H1 (cell line): ENCODE data around the gene ZNF333. TPM values are rescaled to one million over a fixed set of nuclear protein-coding genes. Genes with fewer than 3 reads are reported as not detected.

ENCODE experiments used
- CTCF ChIA-PET: fragments of 300-600 bp; sonication (Branson Sonifier 250); formaldehyde crosslinking; loops from one replicate; lab custom pipeline; 2021; ENCODE audit not compliant: partially characterized antibody; lab: Charles Lee
- POLR2A ChIA-PET: fragments of 300-600 bp; sonication (Branson Sonifier 250); formaldehyde crosslinking; loops from one replicate; lab custom pipeline; 2021; ENCODE audit warnings: inconsistent platforms; ENCODE audit not compliant: partially characterized antibody; lab: Charles Lee
- DNase-seq, 2 experiments: peaks; one replicate each; pipeline versions ENCODE4 v3.0.0 to v3.0.0-alpha.2; 2010 to 2022; ENCODE audit warnings: low spot score in 2 of 2, low read depth in 1 of 2, mixed read lengths in 1 of 2
- FAIRE-seq: peaks from 2 replicates; lab custom pipeline; 2011; peaks lifted over from hg19 to GRCh38; lab: Jason Lieb, UNC
- H2AFZ ChIP-seq: 2 replicates; pipeline ENCODE4 v1.8.1; 2012; ENCODE audit warnings: low read length, inconsistent platforms
- H2AK5ac ChIP-seq: 2 replicates; pipeline ENCODE4 v1.6.1; 2013; ENCODE audit warnings: low read depth, low read length
- H2BK120ac ChIP-seq: replicated peaks from 2 replicates; pipeline ENCODE3; 2013; ENCODE audit warnings: low read depth, low read length, inconsistent platforms
- H2BK12ac ChIP-seq: 2 replicates; pipeline ENCODE4 v1.6.1; 2013; ENCODE audit warnings: low read depth, low read length
- H2BK15ac ChIP-seq: 2 replicates; pipeline ENCODE4 v1.6.1; 2013; ENCODE audit warnings: low read length
- H2BK20ac ChIP-seq: 2 replicates; pipeline ENCODE4 v1.6.1; 2013; ENCODE audit warnings: low read length
- H2BK5ac ChIP-seq: 2 replicates; pipeline ENCODE4 v1.6.1; 2013; ENCODE audit warnings: low read depth, low read length
- H3K14ac ChIP-seq: 2 replicates; pipeline ENCODE4 v1.6.1; 2013; ENCODE audit warnings: inconsistent platforms; ENCODE audit not compliant: insufficient read length
- H3K18ac ChIP-seq: 2 replicates; pipeline ENCODE4 v1.6.1; 2013; ENCODE audit warnings: low read length; ENCODE audit errors: extremely low read depth
- H3K23ac ChIP-seq: 2 replicates; pipeline ENCODE4 v1.6.1; 2013; ENCODE audit warnings: inconsistent platforms; ENCODE audit not compliant: insufficient read length
- H3K23me2 ChIP-seq: 2 replicates; pipeline ENCODE4 v1.6.1; 2013; ENCODE audit warnings: low read depth, low read length
- H3K27ac ChIP-seq: 2 replicates; pipeline ENCODE4 v1.6.1; 2011; ENCODE audit warnings: low read depth, low read length, inconsistent platforms
- H3K27me3 ChIP-seq, 4 experiments: replicated peaks in 1 of 4; 1 replicate in 1 of 4; 2 replicates in 3 of 4; pipeline versions ENCODE4 v1.6.1 to v1.8.1; 2011 to 2013; ENCODE audit warnings: low read length in 3 of 4, mild to moderate bottlenecking in 3 of 4, inconsistent platforms in 2 of 4, mixed read lengths in 2 of 4, moderate library complexity in 1 of 4; ENCODE audit not compliant: control insufficient read depth in 3 of 4, insufficient read depth in 3 of 4; ENCODE audit errors: extremely low read depth in 1 of 4
- H3K36me3 ChIP-seq, 4 experiments: 2 replicates each; pipeline versions ENCODE4 v1.6.1 to v1.8.1; 2011 to 2013; ENCODE audit warnings: mild to moderate bottlenecking in 4 of 4, low read length in 3 of 4, moderate library complexity in 2 of 4, control low read depth in 1 of 4, inconsistent platforms in 1 of 4; ENCODE audit not compliant: insufficient read depth in 4 of 4, control insufficient read depth in 2 of 4
- H3K4ac ChIP-seq: replicated peaks from 2 replicates; pipeline ENCODE3; 2013; ENCODE audit warnings: low read length, low read depth, mixed read lengths, inconsistent platforms; ENCODE audit not compliant: insufficient read length
- H3K4me1 ChIP-seq, 4 experiments: replicated peaks in 1 of 4; 1 replicate in 1 of 4; 2 replicates in 3 of 4; pipeline versions ENCODE4 v1.6.1 to v1.8.1; 2011 to 2013; ENCODE audit warnings: low read length in 3 of 4, inconsistent platforms in 2 of 4, mixed read lengths in 1 of 4; ENCODE audit not compliant: insufficient read depth in 4 of 4, control insufficient read depth in 3 of 4
- H3K4me2 ChIP-seq, 2 experiments: 2 replicates each; pipeline versions ENCODE4 v1.6.1 to v1.8.1; 2011 to 2013; ENCODE audit warnings: low read depth in 2 of 2, low read length in 2 of 2, control low read depth in 1 of 2, inconsistent platforms in 1 of 2, mild to moderate bottlenecking in 1 of 2; ENCODE audit not compliant: insufficient read depth in 1 of 2
- H3K4me3 ChIP-seq, 4 experiments: fragments of 200-600, 300-600 bp in 1 of 4; sonication (generic), shearing (Covaris generic), sonication (Bioruptor Twin) in 1 of 4; 2 replicates each; pipeline versions ENCODE4 v1.5.1 to v1.8.1; 2011 to 2016; ENCODE audit warnings: low read length in 4 of 4, low read depth in 3 of 4, control low read depth in 2 of 4, inconsistent platforms in 2 of 4, mild to moderate bottlenecking in 2 of 4, mixed read lengths in 1 of 4, moderate library complexity in 1 of 4; ENCODE audit not compliant: insufficient read depth in 2 of 4; ENCODE audit errors: extremely low read depth in 1 of 4
- H3K56ac ChIP-seq: replicated peaks from 2 replicates; pipeline ENCODE3; 2013; ENCODE audit warnings: low read depth, mild to moderate bottlenecking, mixed read lengths, low read length, inconsistent platforms; ENCODE audit not compliant: insufficient read length
- H3K79me1 ChIP-seq: 2 replicates; pipeline ENCODE4 v1.6.1; 2013; ENCODE audit warnings: low read depth, low read length, control low read depth
- H3K79me2 ChIP-seq, 2 experiments: 2 replicates each; pipeline versions ENCODE4 v1.6.1 to v1.8.1; 2012 to 2013; ENCODE audit warnings: low read length in 2 of 2, mild to moderate bottlenecking in 2 of 2, inconsistent platforms in 1 of 2; ENCODE audit not compliant: insufficient read depth in 2 of 2, control insufficient read depth in 1 of 2
- H3K9ac ChIP-seq, 4 experiments: replicated peaks in 1 of 4; 1 replicate in 1 of 4; 2 replicates in 3 of 4; pipeline versions ENCODE4 v1.6.1 to v1.8.1; 2011 to 2013; ENCODE audit warnings: low read depth in 3 of 4, low read length in 3 of 4, control low read depth in 2 of 4, mild to moderate bottlenecking in 2 of 4, moderate library complexity in 2 of 4, inconsistent platforms in 1 of 4; ENCODE audit errors: extremely low read depth in 1 of 4
- H3K9me3 ChIP-seq, 2 experiments: 2 replicates each; pipeline versions ENCODE4 v1.6.1 to v1.8.1; 2012 to 2013; ENCODE audit warnings: mild to moderate bottlenecking in 2 of 2, moderate library complexity in 2 of 2, control low read depth in 1 of 2, inconsistent platforms in 1 of 2, low read depth in 1 of 2, low read length in 1 of 2, mixed read lengths in 1 of 2; ENCODE audit not compliant: insufficient read depth in 2 of 2
- H4K20me1 ChIP-seq, 2 experiments: replicated peaks in 1 of 2; 2 replicates each; pipeline versions ENCODE3 to v1.8.1; 2011 to 2013; ENCODE audit warnings: inconsistent platforms in 2 of 2, low read length in 2 of 2, mild to moderate bottlenecking in 1 of 2; ENCODE audit not compliant: insufficient read depth in 2 of 2, control insufficient read depth in 1 of 2
- H4K5ac ChIP-seq: 2 replicates; pipeline ENCODE4 v1.6.1; 2013; ENCODE audit warnings: low read length, low read depth, mixed read lengths, inconsistent platforms; ENCODE audit not compliant: insufficient read length
- H4K8ac ChIP-seq: 2 replicates; pipeline ENCODE4 v1.8.0; 2013; ENCODE audit warnings: mild to moderate bottlenecking, moderate library complexity, low read length, inconsistent platforms; ENCODE audit not compliant: insufficient read depth; ENCODE audit errors: extremely low read depth
- H4K91ac ChIP-seq: replicated peaks from 2 replicates; pipeline ENCODE3; 2013; ENCODE audit warnings: low read length, mixed read lengths, inconsistent platforms; ENCODE audit not compliant: insufficient read length
- ASH2L ChIP-seq: fragments of 200-600, 300-600 bp; sonication (generic); IDR thresholded peaks from one replicate; pipeline ENCODE4 v1.7.1; 2017; ENCODE audit warnings: low read length
- BCL11A ChIP-seq, 2 experiments: IDR thresholded peaks; one replicate each; pipeline ENCODE4 v1.6.1; 2011; ENCODE audit warnings: low read depth in 2 of 2, low read length in 2 of 2, mild to moderate bottlenecking in 2 of 2
- CBX5 ChIP-seq: fragments of 300-800, 300-1000 bp; sonication (generic); IDR thresholded peaks from 2 replicates; pipeline ENCODE4 v1.7.1; 2016; ENCODE audit warnings: antibody characterized with exemption, low read length, low read depth
- CBX8 ChIP-seq: fragments of 300-800, 300-1000 bp; sonication (generic); IDR thresholded peaks from 2 replicates; pipeline ENCODE4 v1.7.1; 2016; ENCODE audit warnings: low read depth, low read length, borderline replicate concordance
- CREB1 ChIP-seq: IDR thresholded peaks from 2 replicates; pipeline ENCODE4 v1.6.1; 2012; ENCODE audit warnings: inconsistent platforms
- FOSL1 ChIP-seq: IDR thresholded peaks from 2 replicates; pipeline ENCODE4 v1.6.1; 2011; ENCODE audit warnings: mild to moderate bottlenecking, low read depth, low read length, moderate library complexity; ENCODE audit not compliant: insufficient read depth
- GTF2F1 ChIP-seq: IDR thresholded peaks from 2 replicates; pipeline ENCODE4 v1.6.1; 2012; ENCODE audit warnings: low read depth, low read length, improper control_type of control experiment, borderline replicate concordance
- JUND ChIP-seq: IDR thresholded peaks from 2 replicates; pipeline ENCODE4 v1.6.1; 2011; ENCODE audit warnings: mild to moderate bottlenecking, improper control_type of control experiment, low read length
- KDM1A ChIP-seq: fragments of 200-600, 300-600 bp; sonication (generic); IDR thresholded peaks from 2 replicates; pipeline ENCODE4 v1.7.1; 2016; ENCODE audit warnings: mild to moderate bottlenecking, low read length, borderline replicate concordance
- KDM5A ChIP-seq: fragments of 200-600 bp; IDR thresholded peaks from 2 replicates; pipeline ENCODE4 v1.7.1; 2012; ENCODE audit warnings: mild to moderate bottlenecking, low read length, inconsistent platforms, mixed read lengths
- NANOG ChIP-seq: IDR thresholded peaks from 2 replicates; pipeline ENCODE4 v1.6.1; 2011; ENCODE audit warnings: low read length, low read depth, mild to moderate bottlenecking, inconsistent platforms; ENCODE audit not compliant: insufficient read depth, poor library complexity, severe bottlenecking
- RFX5 ChIP-seq: IDR thresholded peaks from 2 replicates; pipeline ENCODE4 v1.6.1; 2011; ENCODE audit warnings: low read depth, low read length, improper control_type of control experiment, borderline replicate concordance
- SAP30 ChIP-seq: fragments of 300-600 bp; sonication (generic); IDR thresholded peaks from 2 replicates; pipeline ENCODE4 v1.7.1; 2012; ENCODE audit warnings: low read length, moderate library complexity, mild to moderate bottlenecking, inconsistent platforms; ENCODE audit not compliant: insufficient read depth, insufficient replicate concordance
- SP4 ChIP-seq: IDR thresholded peaks from 2 replicates; pipeline ENCODE4 v1.6.1; 2012; ENCODE audit warnings: low read length, inconsistent platforms
- WGBS, 2 experiments: shearing (Covaris generic) in 1 of 2; methylation state at CpG; one replicate each; pipeline versions ENCODE4 v1.1.6 to v1.1.7; 2013 to 2015; ENCODE audit warnings: low lambda C conversion rate in 2 of 2, mixed read lengths in 2 of 2, inconsistent platforms in 1 of 2, low coverage in 1 of 2, missing lambda C conversion rate in 1 of 2; ENCODE audit not compliant: insufficient replicate concordance in 2 of 2, insufficient coverage in 1 of 2, insufficient read length in 1 of 2; ENCODE audit errors: extremely low coverage in 1 of 2, missing lambda C conversion rate in 1 of 2; 5-methylcytosine and 5-hydroxymethylcytosine counted together
- polyA plus RNA-seq, 7 experiments: library from polyadenylated mRNA; depleted of rRNA in 3 of 7; stranded (reverse) in 5 of 7; unstranded in 2 of 7; fragments of >200 nt in 5 of 7; fragments of 200-250 nt in 2 of 7; gene quantifications; 1 replicate in 5 of 7; 2 replicates in 1 of 7; 4 replicates in 1 of 7; pipeline versions ENCODE4 v1.2.1 to v1.2.3, GENCODE V29; 2011 to 2013; ENCODE audit warnings: missing spikeins in 2 of 7, mixed read lengths in 2 of 7
- total RNA-seq: library from RNA; stranded (reverse); fragmentation: NEBNext Ultra II Directional; extraction: Animal tissue kit (Norgen Biotek cat#: 25700); gene quantifications from 2 replicates; pipeline ENCODE4 v1.2.1, GENCODE V29; 2021
- TF ChIP-seq, protein P1 (sequence below): IDR thresholded peaks from 2 replicates; pipeline ENCODE4 v1.6.1; 2012; ENCODE audit warnings: inconsistent platforms

The ZNF333 gene
- total and polyA plus RNA-seq, 2 of the 8 experiments (the other 6 are each of a cell fraction or from before 2014, with no cell fraction given) = 7.3 to 8.4 TPM

GRCh38 chr19:14648506-14648905 lies 41.3 kb upstream of the ZNF333 start:
- no peak overlapping the region for H3K14ac ChIP-seq
- no peak overlapping the region for H2AFZ ChIP-seq
- no peak overlapping the region for H3K18ac ChIP-seq
- no peak overlapping the region for H2BK120ac ChIP-seq
- no peak for DNase-seq
- no peak overlapping the region for H2BK15ac ChIP-seq
- no peaks in the 10 kb centered on the region for H3K79me2 ChIP-seq
- no peak overlapping the region for H3K23ac ChIP-seq
- 82% methylated on average over 2 of the region's 2 CpGs; no CpG with 5 or more reads in 1 of the 2 experiments for WGBS, 2 experiments
- H3K27ac ChIP-seq = no peak overlapping the region
- H3K9me3 ChIP-seq = peaks cover 41 to 56% of the 10 kb centered on the region in 2 experiments
- H3K9ac ChIP-seq = no peak overlapping the region
- no peak overlapping the region for H4K8ac ChIP-seq
- no peak overlapping the region for H4K91ac ChIP-seq
- no peak overlapping the region for H2BK5ac ChIP-seq
- H2BK20ac ChIP-seq = no peak overlapping the region
- ChIA-PET CTCF (no interaction called here), POLR2A (no interaction called here)
- H3K4ac ChIP-seq = no peak overlapping the region
- no peak overlapping the region for H4K5ac ChIP-seq
- H3K79me1 ChIP-seq = no peaks in the 10 kb centered on the region
- no peak overlapping the region for H3K4me3 ChIP-seq
- peaks cover 3% of the 10 kb centered on the region; the same call in 1 of the 2 replicates for H3K23me2 ChIP-seq
- no peaks in the 10 kb centered on the region for H3K4me1 ChIP-seq
- no peak for FAIRE-seq
- no peak overlapping the region for H2BK12ac ChIP-seq
- no peak overlapping the region for H3K56ac ChIP-seq
- H2AK5ac ChIP-seq = no peak overlapping the region
- H4K20me1 ChIP-seq = no peaks in the 10 kb centered on the region
- no peaks in the 10 kb centered on the region for H3K27me3 ChIP-seq
- no peaks in the 10 kb centered on the region for H3K36me3 ChIP-seq
- H3K4me2 ChIP-seq = no peak overlapping the region
- no peak for TF ChIP-seq ASH2L
- TF ChIP-seq CBX8 = no peak
- TF ChIP-seq CBX5 = no peak
- no peak for TF ChIP-seq RFX5
- no peak for TF ChIP-seq CREB1
- TF ChIP-seq, protein P1, sequence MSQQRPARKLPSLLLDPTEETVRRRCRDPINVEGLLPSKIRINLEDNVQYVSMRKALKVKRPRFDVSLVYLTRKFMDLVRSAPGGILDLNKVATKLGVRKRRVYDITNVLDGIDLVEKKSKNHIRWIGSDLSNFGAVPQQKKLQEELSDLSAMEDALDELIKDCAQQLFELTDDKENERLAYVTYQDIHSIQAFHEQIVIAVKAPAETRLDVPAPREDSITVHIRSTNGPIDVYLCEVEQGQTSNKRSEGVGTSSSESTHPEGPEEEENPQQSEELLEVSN = no peak
- no peak for TF ChIP-seq SAP30
- no peak for TF ChIP-seq KDM1A
- TF ChIP-seq NANOG = no peak
- TF ChIP-seq BCL11A (IDR thresholded peaks at IDR 0.05; ENCODE audit: low read depth in 2 of 2, low read length in 2 of 2) = no peak
- no peak for TF ChIP-seq SP4
- no peak for TF ChIP-seq GTF2F1
- no peak for TF ChIP-seq JUND
- TF ChIP-seq KDM5A = no peak
- TF ChIP-seq FOSL1 = no peak
